Measurements from ENCODE around the gene CA5B.
"Not testable (repeated sequence)": the region's sequence is repeated elsewhere in the genome, so short reads cannot be mapped to it uniquely, and the experiment has no call there.

The CA5B gene, protein sequence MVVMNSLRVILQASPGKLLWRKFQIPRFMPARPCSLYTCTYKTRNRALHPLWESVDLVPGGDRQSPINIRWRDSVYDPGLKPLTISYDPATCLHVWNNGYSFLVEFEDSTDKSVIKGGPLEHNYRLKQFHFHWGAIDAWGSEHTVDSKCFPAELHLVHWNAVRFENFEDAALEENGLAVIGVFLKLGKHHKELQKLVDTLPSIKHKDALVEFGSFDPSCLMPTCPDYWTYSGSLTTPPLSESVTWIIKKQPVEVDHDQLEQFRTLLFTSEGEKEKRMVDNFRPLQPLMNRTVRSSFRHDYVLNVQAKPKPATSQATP

DNA sequence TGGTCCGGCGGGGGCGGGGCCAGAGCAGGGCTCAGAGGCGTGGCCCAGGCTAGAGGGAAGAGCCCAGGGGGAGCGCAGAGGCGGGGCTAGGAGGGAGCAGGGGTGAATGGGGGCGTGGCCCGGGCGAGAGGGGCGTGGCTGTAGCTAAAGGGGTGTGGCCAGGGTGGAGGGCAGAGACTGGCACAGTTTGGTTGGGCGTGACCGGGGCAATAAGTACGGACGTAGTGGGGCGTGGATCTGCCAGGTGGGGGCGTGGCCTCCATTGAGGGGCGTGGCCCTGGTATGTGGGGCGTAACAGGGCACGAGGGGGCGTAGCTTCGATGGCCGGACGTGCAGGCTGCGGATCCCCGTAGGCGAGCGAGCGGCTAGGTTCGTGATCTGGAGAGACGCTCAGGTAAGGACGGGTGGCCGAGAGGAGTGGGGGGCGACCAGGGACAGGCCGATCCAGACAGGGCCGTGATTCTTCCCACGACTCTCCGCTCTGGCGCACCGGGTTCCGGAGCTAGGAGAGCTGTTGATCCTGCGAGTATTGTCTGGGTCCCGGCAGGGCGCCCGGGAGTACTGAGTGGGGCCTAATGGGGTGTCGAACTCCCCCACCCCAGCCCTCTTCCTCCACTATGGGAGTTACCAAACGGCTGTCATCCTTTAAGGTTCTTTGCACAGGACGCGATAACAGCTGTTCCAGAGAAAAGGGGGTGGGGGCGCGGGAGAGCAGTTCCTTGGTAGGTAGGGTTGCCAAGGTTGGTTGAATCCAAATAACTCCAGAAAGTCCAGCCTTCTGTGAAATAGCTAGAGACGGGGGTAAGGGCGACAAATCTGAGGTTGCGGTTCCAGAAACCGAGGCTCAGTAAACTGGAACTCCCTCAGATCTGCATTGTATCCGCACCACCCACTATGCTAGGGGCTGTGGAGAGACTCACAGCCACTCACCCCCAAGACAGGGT, at the start of gene CA5B:
Gene CA5B, plus strand, starts transcription at position 312 of the 944 bp plus-strand sequence. CDS start 11,754 bp downstream, outside the sequence.
- peak; percentile 77 for DNase-seq (ENCODE audit: low spot score)

DNA sequence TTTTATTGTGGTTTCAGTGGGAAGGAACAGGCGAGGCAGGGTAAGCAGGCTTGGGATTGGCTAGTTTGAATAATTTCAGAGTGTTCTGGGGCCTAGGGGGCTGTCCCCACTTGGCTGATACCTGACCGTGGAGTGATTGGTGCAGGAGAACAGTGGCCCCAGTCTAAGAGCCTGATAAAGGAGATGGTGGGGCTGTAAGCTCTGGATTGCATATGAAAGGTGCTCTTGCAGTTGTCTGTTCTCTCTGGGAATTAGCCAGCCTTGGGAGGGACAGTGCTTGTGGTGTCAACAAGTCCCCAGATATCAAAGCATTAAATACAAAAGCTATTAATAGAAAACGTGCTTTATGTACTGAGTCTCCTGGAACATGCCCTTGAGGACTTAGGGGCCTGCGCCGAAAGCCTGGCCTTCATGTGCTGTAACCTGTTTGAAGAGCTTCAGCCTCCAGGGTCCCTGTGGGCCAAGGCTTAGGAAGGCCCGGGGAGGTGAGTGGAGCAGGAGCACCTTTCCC, 43.1 kb upstream of the CA5B start:
- no peak for DNase-seq (ENCODE audit: low spot score)

DNA sequence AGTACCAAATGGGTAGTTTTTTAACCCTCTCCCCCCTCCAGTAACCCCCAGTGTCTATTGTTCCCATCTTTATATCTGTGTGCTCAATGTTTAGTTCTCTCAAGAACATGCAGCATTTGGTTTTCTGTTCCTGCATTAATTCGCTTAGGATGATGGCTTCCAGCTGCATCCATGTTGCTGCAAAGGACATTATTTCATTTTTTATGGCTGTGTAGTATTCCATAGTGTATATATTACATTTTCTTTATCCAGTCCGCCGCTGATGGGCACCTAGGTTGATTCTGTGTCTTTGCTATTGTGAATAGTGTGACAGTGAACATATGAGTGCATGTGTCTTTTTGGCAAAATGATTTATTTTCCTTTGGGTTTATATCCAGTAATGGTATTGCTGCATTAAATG, 41.6 kb upstream of the CA5B start:
- no peak for DNase-seq (ENCODE audit: low spot score)

- no peak for DNase-seq (ENCODE audit: low spot score)
Observed at GRCh38 chrX:15702488-15703371, 35.3 kb upstream of the CA5B start.

DNA sequence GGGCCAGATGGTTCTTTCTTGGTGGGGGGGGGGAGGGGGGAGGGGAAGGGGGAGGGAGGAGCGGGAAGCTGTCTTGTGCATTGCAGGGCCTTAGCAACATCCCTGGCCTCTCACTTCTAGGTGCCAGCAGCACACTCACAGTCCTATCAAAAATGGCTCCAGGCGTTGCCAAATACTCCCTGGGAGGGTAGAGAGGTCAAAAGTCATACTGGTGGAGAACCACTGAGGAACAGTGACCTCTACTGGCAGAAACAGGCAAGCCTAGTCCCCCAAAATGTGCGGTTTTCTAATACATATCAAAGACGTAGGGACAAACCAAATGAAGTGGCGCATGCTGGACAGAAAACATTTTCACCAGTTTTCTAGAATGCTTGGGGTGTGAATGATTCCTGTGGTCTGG, 34.3 kb upstream of the CA5B start:
- DNase-seq (ENCODE audit: low spot score): not testable (repeated sequence)

DNA sequence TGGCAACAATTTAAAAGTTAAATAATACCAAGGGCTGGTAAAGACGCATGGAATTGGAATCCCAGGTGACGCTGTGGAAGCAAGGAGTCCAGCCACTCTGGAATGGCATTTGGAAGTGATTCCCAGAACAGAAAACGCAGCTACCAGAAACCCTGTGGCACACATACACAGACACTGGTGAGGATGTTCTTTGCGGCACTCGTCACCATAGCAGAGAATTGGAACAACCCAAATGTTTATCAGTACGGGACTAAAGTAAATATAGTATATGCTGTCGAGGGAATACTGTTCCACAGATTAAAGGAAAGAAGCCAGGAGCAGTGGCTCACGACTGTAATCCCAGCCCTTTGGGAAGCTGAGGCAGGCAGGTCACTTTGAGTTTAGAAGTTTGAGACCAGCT, 33.8 kb upstream of the CA5B start:
- not testable (repeated sequence) for DNase-seq (ENCODE audit: low spot score)

- DNase-seq (ENCODE audit: low spot score): no peak
Observed at GRCh38 chrX:15714529-15714928, 23.5 kb upstream of the CA5B start.

- no peak for DNase-seq (ENCODE audit: low spot score)
Observed at GRCh38 chrX:15718283-15718970, 19.6 kb upstream of the CA5B start.

DNA sequence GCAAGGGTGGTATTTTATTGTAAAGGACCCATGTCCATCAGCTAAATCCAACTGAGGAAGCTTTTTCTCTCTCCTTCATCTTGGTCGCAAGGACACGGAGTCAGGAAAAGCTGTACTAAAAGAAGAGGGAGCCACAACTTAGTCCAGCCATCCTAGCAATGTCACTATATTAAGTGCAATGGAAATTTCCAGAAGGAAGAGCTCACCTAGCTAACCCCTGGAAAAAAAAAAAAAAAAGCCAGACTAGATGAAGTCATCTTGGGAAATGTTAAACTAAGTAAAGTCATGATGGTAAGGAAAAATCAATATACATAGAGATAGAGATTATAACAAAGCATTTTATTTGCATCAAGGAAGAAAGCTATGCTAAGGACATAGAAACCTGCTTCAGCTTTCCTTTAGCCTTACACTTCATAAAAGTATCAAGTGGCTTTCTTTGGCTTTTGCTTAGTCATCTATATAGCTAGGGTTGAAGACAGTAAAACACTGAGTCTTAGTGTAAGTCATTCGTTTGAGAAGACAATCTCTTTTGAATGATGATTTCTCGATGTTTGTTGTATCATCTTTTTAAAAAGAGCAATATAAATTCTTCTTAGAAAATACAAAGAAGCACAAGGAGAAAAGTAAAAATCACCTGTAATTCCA, 18.6 kb upstream of the CA5B start:
- no peak for DNase-seq (ENCODE audit: low spot score)

DNA sequence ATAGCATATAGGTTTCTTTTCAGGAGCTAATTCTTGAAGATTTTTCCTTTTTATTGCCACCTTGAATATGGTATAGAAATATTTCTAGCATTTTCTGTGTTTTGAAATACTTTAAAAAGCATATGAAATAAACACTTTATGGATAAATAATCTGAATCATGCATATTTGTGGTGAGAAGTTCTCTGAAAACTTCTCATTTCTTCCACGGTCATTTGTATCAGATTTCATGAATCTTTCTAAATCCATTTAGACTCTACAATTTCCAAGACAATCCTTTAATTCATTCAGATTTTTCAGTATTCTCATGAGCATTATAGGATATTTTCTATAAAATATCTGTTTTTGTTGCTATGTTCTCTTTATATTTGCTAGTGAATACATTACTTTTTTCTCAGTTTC, 16.2 kb upstream of the CA5B start:
- DNase-seq (ENCODE audit: low spot score): no peak

DNA sequence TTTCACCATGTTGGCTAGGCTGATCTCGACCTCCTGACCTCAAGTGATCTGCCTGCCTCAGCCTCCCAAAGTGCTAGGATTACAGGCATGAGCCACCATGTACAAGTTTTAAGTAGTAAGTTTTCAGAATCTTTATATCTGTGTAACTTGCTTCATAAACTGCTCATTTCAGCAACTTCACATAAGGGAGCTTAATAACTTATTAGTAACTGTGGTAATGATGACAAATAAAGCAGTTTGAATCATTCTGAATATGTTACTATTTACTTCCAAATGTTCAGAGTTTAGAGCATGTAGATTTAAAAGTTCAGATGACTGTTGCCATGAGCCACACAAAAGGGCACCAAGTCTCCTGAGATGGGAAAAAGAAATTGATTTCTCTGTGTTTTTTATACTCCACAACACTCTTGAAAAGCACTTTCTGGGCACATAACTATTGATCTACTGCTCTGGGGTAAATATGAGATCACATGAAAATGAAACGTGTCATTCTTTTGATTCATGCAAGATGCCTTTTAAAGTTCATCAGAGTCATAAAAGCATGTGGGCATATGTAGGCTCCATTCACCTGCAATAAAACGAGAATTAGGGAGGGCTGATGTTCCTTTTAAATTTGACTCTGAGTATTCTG, 14.1 kb upstream of the CA5B start:
- no peak for DNase-seq (ENCODE audit: low spot score)

- DNase-seq (ENCODE audit: low spot score): no peak
Observed at GRCh38 chrX:15724911-15725310, 13.2 kb upstream of the CA5B start.

GRCh38 chrX:15731368-15731767, 6.7 kb upstream of the CA5B start:
- not testable (repeated sequence) for DNase-seq (ENCODE audit: low spot score)

GRCh38 chrX:15737190-15737958, 696 bp upstream of the CA5B start:
- no peak for DNase-seq (ENCODE audit: low spot score)

DNA sequence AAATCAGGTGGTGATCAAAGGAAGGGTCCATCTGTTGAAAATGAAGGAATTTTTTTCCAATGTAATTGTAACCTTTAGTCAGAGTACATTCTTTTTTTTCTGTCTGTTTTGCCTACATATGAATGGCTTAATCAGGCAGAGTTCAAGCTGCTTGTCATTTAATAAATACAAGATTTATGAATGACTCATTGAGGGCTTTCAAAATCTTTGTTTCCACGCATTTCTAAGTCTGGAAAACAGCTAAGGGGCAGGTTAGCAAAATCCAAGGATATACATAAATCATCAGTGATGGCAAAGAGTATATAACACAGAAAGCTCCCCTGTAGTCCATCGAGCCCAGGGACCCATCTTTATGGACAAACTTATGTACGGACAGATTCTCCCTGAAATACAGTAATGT, 1.8 kb downstream of the CA5B start:
- no peak for DNase-seq (ENCODE audit: low spot score)

GRCh38 chrX:15744181-15744867, 6.3 kb downstream of the CA5B start:
- no peak for DNase-seq (ENCODE audit: low spot score)

- DNase-seq (ENCODE audit: low spot score): no peak
Observed at GRCh38 chrX:15745179-15745578, 7.1 kb downstream of the CA5B start.

GRCh38 chrX:15746651-15747050, 8.6 kb downstream of the CA5B start:
- not testable (repeated sequence) for DNase-seq (ENCODE audit: low spot score)

- DNase-seq (ENCODE audit: low spot score): no peak
Observed at GRCh38 chrX:15747626-15748173, 9.6 kb downstream of the CA5B start.
